Measurements from ENCODE around the gene DNAI2.

- no peak for TF ChIP-seq CTCF (IDR thresholded peaks at IDR 0.05; ENCODE audit: low read length)
- TF ChIP-seq EZH2 (IDR thresholded peaks at IDR 0.05; ENCODE audit: borderline replicate concordance, low read length) = no peak
These were observed 52.5 kb downstream of the DNAI2 start for GRCh38 chr17:74326506-74326905.
